Lower leg skin (tissue), 4 donors: ENCODE measurements around the gene CBLN3. TPM values are rescaled to one million over a fixed set of nuclear protein-coding genes. Genes with fewer than 3 reads are reported as not detected.

Source experiments
- DNase-seq, 2 donors: peaks; one replicate each; pipeline ENCODE4 v3.0.0-alpha.2; 2019; ENCODE audit warnings: low spot score in 2 of 2
- H3K4me3 ChIP-seq: fragments of 200-600 bp; sonication (generic); 2 replicates; pipeline ENCODE4 v1.5.1; 2017; ENCODE audit warnings: mild to moderate bottlenecking, low read depth; ENCODE audit not compliant: poor library complexity, severe bottlenecking
- POLR2A ChIP-seq, 2 donors: fragments of 450-650 bp; IDR thresholded peaks; one replicate each; pipeline ENCODE4 v1.6.1; 2016 to 2017; ENCODE audit warnings: antibody characterized with exemption in 2 of 2, mild to moderate bottlenecking in 1 of 2, moderate library complexity in 1 of 2
- WGBS, 2 donors: methylation state at CpG; one replicate each; pipeline ENCODE4 v1.1.5; 2018; 5-methylcytosine and 5-hydroxymethylcytosine counted together
- intact Hi-C: fragments of 100-400 bp; cut with DNase I; formaldehyde crosslinking; loops from one replicate; pipeline ENCODE4 v1.15.0; 2023; ENCODE audit warnings: low total_unique reads
- total RNA-seq, 4 donors: library from RNA; depleted of rRNA; stranded (reverse); fragments of >200 nt; gene quantifications; one replicate each; pipeline ENCODE4 v1.1.0, GENCODE V29; 2016
- TF ChIP-seq, protein P1 (sequence below), 3 donors: fragments of 450-650 bp; IDR thresholded peaks; one replicate each; pipeline ENCODE4 v1.5.1; 2016; ENCODE audit warnings: antibody characterized with exemption in 3 of 3, mild to moderate bottlenecking in 3 of 3, moderate library complexity in 2 of 3

CBLN3 gene
- total RNA-seq, 4 donors from 2014 or later = 0.76 to 1.4 (median 1.1) TPM

DNA sequence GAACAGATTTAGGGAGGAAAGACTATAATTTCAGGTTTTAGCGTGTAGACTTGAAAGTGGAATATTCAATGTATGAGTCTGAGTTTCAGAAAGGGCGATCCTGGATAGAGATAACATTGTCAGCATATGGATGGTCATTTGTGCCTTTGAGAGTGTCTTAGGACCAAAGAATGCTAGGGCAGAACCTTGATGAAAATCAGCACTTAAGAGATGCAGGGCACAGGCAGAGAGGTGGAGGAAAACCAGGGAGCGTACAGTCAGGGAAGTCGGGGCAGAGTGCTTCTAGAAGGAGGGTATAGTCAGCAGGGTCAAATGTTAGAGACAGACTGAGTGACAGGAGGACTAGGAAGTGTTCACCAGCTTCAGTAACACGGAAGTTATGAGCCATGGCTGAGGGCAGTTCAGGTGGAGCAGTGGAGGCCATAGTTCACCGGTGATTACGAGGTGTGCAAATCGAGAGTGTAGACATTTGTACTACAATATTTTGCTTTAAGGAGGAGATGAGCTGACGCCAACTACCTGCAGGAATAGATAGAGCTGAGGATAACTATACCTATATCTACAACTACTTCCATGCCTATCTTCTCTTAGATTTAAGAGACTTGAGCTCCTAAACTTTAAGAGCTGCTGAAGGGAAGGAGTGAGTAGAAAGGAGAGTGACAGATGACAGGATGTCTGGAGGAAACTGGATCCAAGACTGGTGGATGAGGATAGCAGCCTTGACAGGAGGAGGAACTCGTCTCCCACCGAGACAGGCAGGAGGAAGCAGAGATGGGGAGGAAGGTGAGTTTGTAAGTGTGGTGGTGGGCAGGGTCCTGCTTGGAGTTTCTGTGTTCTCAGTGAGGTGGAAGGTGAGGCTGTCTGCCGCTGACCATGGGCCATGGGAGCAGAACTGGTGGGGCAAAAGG is 6.5 kb downstream of the CBLN3 start:
- no peak overlapping the region for H3K4me3 ChIP-seq
- no peak for DNase-seq
- 85 to 86% methylated on average over 12 of the region's 12 CpGs for WGBS, 2 donors
- no peak for TF ChIP-seq POLR2A (IDR thresholded peaks at IDR 0.05)
- TF ChIP-seq, protein P1, sequence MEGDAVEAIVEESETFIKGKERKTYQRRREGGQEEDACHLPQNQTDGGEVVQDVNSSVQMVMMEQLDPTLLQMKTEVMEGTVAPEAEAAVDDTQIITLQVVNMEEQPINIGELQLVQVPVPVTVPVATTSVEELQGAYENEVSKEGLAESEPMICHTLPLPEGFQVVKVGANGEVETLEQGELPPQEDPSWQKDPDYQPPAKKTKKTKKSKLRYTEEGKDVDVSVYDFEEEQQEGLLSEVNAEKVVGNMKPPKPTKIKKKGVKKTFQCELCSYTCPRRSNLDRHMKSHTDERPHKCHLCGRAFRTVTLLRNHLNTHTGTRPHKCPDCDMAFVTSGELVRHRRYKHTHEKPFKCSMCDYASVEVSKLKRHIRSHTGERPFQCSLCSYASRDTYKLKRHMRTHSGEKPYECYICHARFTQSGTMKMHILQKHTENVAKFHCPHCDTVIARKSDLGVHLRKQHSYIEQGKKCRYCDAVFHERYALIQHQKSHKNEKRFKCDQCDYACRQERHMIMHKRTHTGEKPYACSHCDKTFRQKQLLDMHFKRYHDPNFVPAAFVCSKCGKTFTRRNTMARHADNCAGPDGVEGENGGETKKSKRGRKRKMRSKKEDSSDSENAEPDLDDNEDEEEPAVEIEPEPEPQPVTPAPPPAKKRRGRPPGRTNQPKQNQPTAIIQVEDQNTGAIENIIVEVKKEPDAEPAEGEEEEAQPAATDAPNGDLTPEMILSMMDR (IDR thresholded peaks at IDR 0.05) = no peak
- intact Hi-C loops = no loop called here

DNA sequence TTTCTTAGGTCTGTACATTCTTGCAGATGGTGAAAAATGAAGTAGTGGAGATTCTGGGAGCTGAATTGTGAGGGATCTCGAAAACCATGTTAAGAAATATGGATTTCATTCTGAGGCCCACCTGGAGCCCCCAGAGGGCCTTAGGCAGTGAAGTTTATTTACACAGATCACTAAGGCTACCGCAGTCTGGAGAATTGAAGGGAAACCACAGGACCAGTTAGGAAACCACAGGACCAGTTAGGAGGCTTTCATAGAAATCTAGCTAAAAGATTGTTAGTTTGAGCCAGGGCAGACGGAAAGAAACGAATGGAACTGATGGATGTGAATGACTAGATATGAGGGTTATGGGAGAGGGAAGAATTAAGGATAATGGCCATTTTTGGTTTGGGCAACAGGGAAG is 7.2 kb downstream of the CBLN3 start:
- 74 to 82% methylated on average over 4 of the region's 4 CpGs for WGBS, 2 donors
- no peak overlapping the region for H3K4me3 ChIP-seq
- intact Hi-C loops = no loop called here
- DNase-seq = peak in 1 of 2 donors; percentile 31
- no peak for TF ChIP-seq POLR2A (IDR thresholded peaks at IDR 0.05)
- TF ChIP-seq, protein P1 (IDR thresholded peaks at IDR 0.05) = no peak

DNA sequence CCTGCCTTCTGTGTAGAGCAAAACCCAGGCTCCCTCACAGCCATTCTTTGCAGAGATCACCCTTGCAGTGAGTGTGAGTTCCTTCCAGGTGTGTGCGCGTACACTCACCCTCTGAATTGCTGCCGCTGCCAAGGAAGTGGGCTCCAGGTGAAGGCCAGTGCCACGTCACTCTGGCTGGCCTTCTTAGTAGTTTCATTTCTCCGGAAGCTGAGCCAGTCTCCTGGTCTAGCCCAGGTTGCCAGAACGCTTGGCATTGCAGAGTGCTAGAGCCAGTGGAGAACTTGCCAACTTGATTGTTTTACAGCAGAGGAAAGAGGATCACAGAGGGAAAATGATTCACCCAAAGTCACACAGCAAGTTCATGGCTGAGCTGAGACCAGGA is 11.0 kb downstream of the CBLN3 start:
- 26 to 42% methylated on average over 6 of the region's 6 CpGs for WGBS, 2 donors
- no peak for TF ChIP-seq POLR2A (IDR thresholded peaks at IDR 0.05)
- TF ChIP-seq, protein P1 (IDR thresholded peaks at IDR 0.05) = no peak
- DNase-seq = peak in 1 of 2 donors; percentile 76
- intact Hi-C loops = no loop called here
- no peak overlapping the region for H3K4me3 ChIP-seq

DNA sequence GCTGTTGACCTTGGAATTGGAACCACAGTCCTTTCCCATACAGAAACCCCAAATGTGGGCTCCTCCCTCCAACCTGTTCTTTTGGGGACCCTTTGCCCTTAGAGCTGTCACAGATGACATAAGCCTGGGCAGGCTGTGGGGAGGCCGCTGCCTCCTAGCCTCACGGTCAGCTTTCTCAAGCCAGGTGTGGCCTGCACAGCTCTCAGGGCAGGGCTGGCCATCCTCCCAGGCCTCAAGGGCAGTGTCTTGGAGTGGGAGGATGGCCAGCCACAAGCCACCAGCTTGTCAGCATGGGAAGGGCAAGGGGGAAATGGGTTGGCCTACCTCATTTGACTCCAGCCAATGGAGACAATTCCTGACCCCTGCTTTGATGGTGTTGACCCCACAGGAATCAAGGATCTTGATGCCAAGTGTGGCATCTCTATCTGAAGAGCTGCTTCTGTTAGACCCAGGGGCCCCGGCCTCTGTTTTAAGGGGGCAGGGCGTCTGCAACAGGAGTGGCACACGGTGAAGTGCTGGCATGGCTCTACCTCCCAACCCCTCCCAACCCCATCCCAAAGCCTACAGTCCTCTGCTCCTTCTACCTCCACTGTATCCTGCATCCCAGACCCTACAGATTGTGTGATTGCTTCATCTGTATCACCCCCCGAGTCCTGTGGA is 11.5 kb downstream of the CBLN3 start:
- no peak overlapping the region for H3K4me3 ChIP-seq
- WGBS, 2 donors = 58 to 67% methylated on average over 6 of the region's 6 CpGs
- no peak for TF ChIP-seq POLR2A (IDR thresholded peaks at IDR 0.05)
- TF ChIP-seq, protein P1 (IDR thresholded peaks at IDR 0.05) = no peak
- intact Hi-C loops = no loop called here
- peak in 1 of 2 donors; percentile 59 for DNase-seq

DNA sequence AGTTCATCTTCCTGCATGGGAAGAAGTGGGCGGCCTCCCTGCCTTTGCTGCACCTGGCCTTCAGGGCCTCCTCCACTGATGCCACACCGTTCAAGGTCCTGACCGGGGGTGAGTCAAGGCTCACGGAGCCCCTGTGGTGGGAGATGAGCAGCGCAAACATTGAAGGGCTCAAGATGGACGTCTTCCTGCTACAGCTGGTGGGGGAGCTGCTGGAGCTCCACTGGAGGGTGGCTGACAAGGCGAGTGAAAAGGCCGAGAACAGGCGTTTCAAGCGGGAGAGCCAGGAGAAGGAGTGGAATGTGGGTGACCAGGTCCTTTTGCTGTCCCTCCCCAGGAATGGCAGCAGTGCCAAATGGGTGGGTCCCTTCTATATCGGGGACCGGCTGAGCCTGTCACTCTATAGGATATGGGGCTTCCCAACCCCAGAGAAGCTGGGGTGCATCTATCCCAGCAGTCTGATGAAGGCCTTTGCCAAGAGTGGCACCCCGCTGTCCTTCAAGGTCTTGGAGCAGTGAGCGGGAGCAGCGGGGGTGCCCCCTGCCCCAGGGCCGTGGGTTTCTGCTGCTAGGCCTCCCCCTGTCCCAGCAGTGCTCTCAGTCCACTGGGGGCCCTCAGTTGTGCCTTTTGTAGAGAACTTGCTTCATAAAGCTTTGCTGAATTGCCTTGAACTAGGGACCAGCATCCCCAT is 12.4 kb downstream of the CBLN3 start:
- intact Hi-C loops = no loop called here
- DNase-seq = peak in 1 of 2 donors; percentile 69

More for the DNA sequence above, 12.4 kb downstream of the CBLN3 start:
- TF ChIP-seq, protein P1 (IDR thresholded peaks at IDR 0.05) = no peak
- no peak for TF ChIP-seq POLR2A (IDR thresholded peaks at IDR 0.05)
- no peak overlapping the region for H3K4me3 ChIP-seq
- WGBS, 2 donors = 71 to 76% methylated on average over 14 to 16 of the region's 16 CpGs
